OCI-LY3 (cell line): Measurements from ENCODE around the gene ADPRM.

Source experiments
- CTCF ChIP-seq: fragments of 200-600, 300-600 bp; sonication (generic); IDR thresholded peaks from 2 replicates; pipeline ENCODE4 v1.5.1; 2014; ENCODE audit warnings: antibody characterized with exemption, low read length, low read depth
- EZH2phosphoT487 ChIP-seq: fragments of 200-600 bp; shearing (Covaris generic); IDR thresholded peaks from 2 replicates; pipeline ENCODE4 v1.6.1; 2018; ENCODE audit warnings: antibody characterized with exemption, mixed run types, low read depth

- TF ChIP-seq CTCF: no peak
- no peak for TF ChIP-seq EZH2phosphoT487
These were observed 44.3 kb upstream of the ADPRM start for GRCh38 chr17:10652984-10653659.
